HG03045 (cell line): ENCODE results near the gene C4B.
"Not testable (repeated sequence)": the region's sequence is repeated elsewhere in the genome, so short reads cannot be mapped to it uniquely, and the experiment has no call there.

Source experiments
- ATAC-seq: cut with Tn5 transposase; IDR thresholded peaks from one replicate; pipeline ENCODE4 v1.9.1; 2021; ENCODE audit warnings: mild to moderate bottlenecking, moderate library complexity; ENCODE audit not compliant: unreplicated experiment

C4B gene

GRCh38 chr6:32014547-32014946 is at the start of gene C4B:
C4B (plus strand) TSS chr6:32014795; CDS start chr6:32014846, 51 bp downstream.
- ATAC-seq = not testable (repeated sequence)

DNA sequence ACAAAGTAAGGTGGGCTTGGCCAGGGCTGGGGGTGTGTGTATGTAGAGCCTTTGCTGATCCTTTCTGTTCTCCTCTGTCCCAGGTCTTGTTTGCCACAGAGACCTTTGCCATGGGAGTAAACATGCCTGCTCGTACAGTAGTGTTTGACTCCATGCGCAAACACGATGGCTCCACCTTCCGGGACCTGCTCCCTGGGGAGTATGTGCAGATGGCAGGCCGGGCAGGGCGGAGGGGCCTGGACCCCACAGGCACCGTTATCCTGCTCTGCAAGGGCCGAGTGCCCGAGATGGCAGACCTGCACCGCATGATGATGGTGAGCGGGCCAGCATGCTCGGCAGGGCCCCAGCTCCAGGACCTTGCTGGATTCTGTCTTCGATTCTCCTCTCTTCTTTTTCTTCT is 48.9 kb upstream of the C4B start:
- no peak for ATAC-seq

DNA sequence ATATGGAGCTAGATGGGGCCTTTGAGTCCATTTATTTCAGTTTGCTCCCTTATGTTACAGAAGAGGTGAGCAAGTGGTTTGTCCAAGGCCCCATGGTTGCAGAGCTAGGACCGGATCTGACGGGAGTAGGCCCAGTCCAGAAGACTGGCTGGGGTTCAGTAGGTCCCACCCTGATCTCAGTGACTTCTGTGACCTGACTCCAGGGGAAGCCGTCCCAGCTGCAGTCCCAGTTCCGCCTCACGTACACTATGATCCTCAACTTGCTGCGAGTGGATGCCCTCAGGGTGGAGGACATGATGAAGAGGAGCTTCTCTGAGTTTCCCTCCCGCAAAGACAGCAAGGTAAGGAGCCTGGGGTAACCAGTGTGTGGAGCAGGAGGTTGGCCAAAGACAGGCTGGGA is 48.1 kb upstream of the C4B start:
- ATAC-seq = no peak

DNA sequence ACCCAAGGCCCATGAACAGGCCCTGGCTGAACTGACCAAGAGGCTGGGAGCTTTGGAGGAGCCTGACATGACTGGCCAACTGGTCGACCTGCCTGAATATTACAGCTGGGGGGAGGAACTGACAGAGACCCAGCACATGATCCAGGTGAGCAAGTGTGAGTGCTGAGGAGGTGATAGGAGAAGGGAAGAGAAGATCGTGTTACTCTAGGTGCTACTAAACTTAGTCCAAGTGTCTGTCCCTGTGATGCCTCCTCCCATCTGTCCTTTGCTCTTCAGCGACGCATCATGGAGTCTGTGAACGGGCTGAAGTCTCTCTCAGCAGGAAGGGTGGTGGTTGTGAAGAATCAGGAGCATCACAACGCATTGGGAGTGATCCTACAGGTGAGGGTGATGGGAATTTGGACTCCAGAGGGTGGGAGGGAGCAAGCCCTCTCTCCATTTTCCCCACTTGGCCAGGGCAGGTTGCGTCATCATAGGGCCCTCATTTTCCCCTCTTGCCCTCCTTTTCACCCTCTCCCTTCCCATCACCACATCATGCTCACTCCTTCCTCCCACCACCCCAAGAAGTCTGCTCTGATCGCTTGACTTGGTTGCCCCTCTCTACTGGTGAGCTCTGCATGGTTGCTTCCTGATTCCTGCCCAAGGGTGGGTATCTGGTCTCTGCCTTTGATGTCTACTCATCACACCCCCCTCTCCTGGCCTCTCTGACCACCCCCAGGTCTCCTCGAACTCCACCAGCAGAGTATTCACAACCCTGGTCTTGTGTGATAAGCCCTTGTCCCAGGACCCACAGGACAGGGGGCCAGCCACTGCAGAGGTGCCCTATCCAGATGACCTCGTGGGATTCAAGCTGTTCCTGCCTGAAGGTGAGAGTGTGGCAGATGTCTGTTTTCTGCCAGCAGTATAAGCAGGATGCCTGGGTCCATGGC is 47.3 kb upstream of the C4B start:
- ATAC-seq = no peak

DNA sequence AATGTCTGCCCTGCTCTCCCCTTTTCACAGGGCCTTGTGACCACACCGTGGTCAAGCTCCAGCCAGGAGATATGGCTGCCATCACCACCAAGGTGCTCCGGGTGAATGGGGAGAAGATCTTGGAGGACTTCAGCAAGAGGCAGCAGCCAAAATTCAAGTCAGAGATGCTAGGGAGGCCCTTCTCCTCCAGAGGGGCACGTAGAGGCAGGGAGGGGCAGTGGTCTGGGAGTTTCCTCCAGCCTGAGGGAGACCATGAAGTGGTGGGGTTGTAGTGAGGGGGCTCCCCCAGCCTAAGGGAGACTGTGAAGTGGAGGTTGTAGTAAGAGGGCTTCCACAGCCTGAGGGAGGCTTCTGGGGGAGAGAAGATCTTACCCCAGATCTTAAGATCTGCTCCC is 46.7 kb upstream of the C4B start:
- ATAC-seq = no peak

DNA sequence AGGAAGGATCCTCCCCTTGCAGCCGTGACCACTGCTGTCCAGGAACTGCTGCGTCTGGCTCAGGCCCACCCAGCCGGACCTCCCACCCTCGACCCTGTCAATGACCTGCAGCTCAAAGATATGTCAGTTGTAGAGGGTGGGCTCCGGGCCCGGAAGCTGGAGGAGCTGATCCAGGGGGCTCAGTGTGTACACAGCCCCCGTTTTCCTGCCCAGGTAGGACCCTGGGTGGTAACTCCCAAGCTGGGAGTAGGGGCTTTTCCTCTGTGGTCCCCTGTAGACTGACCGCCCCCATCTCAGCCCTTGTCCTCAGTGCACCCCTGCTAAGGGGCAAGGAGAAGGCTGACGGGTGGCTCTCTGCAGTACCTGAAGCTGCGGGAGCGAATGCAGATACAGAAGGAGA is 46.3 kb upstream of the C4B start:
- ATAC-seq = no peak

DNA sequence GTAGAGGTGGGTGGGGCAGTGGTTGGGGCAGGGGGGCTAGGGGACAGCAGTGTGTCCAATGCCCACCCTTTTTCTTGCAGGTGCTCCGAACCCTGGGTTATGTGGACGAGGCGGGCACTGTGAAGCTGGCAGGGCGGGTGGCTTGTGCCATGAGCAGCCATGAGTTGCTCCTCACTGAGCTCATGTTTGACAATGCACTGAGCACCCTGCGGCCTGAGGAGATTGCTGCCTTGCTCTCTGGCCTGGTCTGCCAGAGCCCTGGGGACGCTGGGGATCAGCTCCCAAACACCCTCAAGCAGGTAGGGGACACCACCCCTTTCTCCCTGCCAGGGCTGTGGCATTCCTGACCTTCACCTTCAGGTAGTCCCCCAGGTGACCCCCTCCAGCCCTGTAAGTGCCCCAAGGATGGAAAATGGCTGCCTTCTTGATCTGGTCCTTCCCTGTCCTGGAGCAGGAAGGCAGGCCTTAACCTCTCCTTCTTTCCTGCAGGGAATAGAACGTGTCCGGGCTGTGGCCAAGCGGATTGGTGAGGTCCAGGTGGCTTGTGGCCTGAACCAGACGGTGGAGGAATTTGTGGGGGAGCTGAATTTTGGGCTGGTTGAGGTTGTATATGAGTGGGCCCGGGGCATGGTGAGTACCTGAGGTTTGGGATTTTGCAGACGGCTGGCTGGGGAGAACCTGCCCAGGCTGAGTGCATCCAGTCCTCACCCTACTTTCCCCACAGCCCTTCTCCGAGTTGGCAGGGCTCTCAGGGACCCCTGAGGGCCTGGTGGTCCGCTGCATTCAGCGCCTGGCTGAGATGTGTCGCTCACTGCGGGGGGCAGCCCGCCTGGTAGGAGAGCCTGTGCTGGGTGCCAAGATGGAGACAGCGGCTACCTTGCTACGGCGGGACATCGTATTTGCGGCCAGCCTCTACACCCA is 45.5 kb upstream of the C4B start:
- ATAC-seq = no peak

- no peak for ATAC-seq
Observed at GRCh38 chr6:31969712-31970603, 44.6 kb upstream of the C4B start.

DNA sequence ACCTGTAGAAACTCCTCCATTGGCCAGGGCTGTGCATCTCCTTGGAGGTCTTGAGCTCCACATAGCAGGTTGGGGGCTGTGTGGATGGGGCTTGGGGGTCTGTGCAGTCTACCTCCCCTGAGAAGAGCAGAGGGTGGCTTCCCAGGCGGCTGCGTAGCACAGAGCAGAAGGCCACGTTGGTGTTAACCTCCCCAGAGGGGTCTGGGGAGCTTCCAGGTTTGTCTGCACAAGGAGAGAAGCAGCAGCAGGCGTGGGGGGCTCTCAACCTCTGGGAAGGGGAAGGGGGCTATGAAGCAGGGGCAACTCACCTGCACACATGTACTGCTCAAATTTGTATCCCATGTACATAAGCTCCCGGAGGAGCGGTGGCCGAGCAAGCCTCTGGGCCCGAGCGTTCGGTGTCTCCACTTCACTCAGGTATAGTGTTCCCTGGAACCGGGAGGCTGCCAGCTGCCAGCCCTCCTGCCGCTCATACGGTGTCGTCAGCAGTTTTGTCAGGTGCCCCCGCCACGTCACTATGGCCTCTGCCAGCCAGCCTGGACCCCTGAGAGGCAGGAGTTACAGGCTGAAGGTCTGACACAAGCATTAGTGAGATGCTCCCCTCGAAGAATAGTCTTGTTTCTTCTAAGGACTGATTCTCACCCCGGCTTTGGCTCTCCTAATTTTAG is 43.9 kb upstream of the C4B start:
- ATAC-seq = no peak

DNA sequence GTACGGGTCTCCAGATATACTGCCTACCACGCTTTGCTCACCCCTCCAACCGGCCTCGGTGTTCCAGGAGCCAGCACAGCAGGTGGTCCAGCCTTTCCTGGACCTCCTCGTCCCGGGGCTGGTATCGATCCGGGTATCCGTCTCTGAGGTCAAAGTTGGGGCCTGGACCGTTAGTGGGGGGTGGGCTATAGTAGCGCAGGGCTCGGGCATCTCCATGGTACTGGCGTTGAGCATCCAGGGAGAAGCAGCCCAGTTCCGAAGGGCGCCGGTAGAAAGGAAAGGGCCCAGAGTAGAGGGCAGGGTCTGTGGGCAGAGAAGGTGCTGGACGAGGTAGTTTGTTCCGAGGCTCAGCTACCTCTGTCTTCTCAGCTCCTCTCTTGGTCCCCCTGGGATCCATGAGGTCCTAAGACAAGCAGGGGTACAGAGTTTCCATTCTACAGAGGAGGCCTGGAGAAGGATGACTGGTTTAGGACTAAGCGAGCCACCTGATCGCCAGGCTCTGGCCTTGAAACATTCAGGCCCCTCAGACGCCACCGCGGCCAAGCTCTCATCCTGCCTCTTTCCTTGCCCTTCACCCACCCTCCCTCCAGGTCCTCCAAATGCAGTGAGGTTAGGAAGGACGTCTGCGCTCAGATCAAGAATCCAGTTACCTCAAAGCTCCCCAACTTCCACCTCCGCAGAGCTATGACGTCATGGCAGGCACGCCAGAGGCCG is 43.2 kb upstream of the C4B start:
- no peak for ATAC-seq

- peak; percentile 82 for ATAC-seq
Observed at GRCh38 chr6:31971993-31972708, 42.4 kb upstream of the C4B start, which contains the start of gene DXO. DXO (minus strand) TSS chr6:31972138; CDS start chr6:31971675, 463 bp downstream.

DNA sequence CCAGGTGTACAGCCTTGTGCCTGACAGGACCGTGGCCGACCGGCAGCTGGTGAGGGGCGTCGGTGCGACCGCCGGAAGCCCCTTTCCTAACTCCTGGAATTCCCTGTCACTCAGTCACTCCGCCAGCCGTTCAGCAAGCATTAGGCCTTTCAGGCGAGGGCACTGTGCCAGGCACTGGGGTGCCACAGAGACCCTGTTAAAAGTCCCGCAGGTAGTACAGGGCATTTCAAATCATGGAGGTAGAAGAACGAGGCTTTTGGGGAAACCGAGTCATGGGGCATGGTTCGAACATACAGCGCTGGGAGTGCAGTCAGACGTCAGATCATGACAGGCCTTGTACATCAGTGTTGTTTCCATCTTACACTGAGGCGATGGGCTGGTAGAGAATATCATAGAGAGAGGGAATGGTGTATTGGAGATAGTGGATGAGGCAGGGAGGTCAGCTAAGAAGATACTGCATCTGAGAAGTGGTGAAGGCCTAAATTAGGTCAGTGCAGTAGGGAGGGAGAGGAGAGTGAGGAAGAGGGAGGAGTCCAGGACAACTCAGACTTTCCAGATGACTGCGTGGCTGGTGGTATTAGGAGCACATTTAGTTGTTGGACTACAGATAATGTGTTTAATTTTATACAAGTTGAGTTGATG is 41.8 kb upstream of the C4B start:
- no peak for ATAC-seq

GRCh38 chr6:31976065-31976464 is 38.5 kb upstream of the C4B start:
- ATAC-seq = not testable (repeated sequence)

GRCh38 chr6:31977816-31978431 is 36.7 kb upstream of the C4B start:
- no peak for ATAC-seq

GRCh38 chr6:31978831-31979230 is 35.8 kb upstream of the C4B start:
- no peak for ATAC-seq

GRCh38 chr6:31979238-31979898 is 35.2 kb upstream of the C4B start:
- no peak for ATAC-seq

DNA sequence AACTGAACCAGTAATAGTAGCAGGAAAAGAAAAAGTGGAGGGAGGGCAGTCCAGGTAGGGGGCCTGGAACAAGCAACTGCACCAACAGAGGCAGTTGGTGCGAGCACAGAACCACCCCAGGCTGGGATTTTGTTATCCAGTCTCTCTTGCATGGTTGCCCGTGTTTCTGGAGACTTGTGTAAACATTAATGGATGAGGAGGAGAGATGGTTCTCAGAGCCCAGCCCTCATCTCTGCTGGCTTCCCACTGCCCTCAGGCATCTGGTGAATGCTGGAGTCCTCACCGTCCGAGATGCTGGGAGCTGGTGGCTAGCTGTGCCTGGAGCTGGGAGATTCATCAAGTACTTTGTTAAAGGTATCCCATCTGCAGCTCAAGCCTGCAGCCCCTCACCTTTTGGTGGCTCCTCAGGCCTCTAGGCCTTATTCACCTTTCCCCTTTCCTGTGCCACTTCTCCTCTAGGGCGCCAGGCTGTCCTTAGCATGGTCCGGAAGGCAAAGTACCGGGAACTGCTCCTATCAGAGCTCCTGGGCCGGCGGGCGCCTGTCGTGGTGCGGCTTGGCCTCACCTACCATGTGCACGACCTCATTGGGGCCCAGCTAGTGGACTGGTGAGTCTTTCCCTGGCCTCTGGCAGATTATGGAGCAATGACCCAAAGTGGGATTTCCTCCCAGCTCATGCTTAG is 34.3 kb upstream of the C4B start:
- ATAC-seq = not testable (repeated sequence)
